Left lung (tissue), 10 donors: ENCODE results near the gene RPL36AL. TPM values are rescaled to one million over a fixed set of nuclear protein-coding genes. Genes with fewer than 3 reads are reported as not detected.

Experiments used
- ATAC-seq: fragments of 200-7000 bp; cut with Tn5 transposase; one replicate; pipeline ENCODE4 v1.9.1; 2020; ENCODE audit warnings: moderate library complexity
- DNase-seq, 4 donors: peaks; one replicate each; pipeline ENCODE4 v3.0.0-alpha.2; 2013 to 2020
- H3K27ac ChIP-seq, 2 donors: fragments of 200-600 bp; sonication (generic) in 1 of 2; one replicate each; pipeline versions ENCODE4 v1.5.0 to v1.8.0; 2020 to 2021
- H3K27me3 ChIP-seq, 2 donors: fragments of 200-600 bp; sonication (generic) in 1 of 2; one replicate each; pipeline versions ENCODE4 v1.5.0 to v1.8.0; 2020 to 2021
- H3K36me3 ChIP-seq, 2 donors: fragments of 200-600 bp; sonication (generic) in 1 of 2; one replicate each; pipeline versions ENCODE4 v1.5.0 to v1.8.0; 2020 to 2021
- H3K4me1 ChIP-seq, 2 donors: fragments of 200-600 bp; one replicate each; pipeline ENCODE4 v1.8.0; 2021
- H3K4me3 ChIP-seq, 2 donors: fragments of 200-600 bp; sonication (generic) in 1 of 2; one replicate each; pipeline versions ENCODE4 v1.5.0 to v1.8.0; 2020 to 2021; ENCODE audit warnings: mild to moderate bottlenecking in 1 of 2
- H3K9me3 ChIP-seq, 2 donors: fragments of 200-600 bp; sonication (generic) in 1 of 2; one replicate each; pipeline versions ENCODE4 v1.5.0 to v1.8.0; 2020 to 2021
- CTCF ChIP-seq, 2 donors: fragments of 200-600 bp; sonication (generic) in 1 of 2; IDR thresholded peaks; one replicate each; pipeline versions ENCODE4 v1.5.0 to v1.8.0; 2021; ENCODE audit warnings: antibody characterized with exemption in 2 of 2
- intact Hi-C, 2 donors: fragments of 100-400 bp; cut with DNase I; formaldehyde crosslinking; loops; one replicate each; pipeline versions ENCODE4 v1.11.2 to v1.14.2; 2022
- polyA plus RNA-seq, 6 donors: library from polyadenylated mRNA; unstranded; fragments of 120-200 nt; gene quantifications; one replicate each; pipeline ENCODE4 v1.2.1, GENCODE V29; 2013; ENCODE audit not compliant: insufficient read length in 6 of 6
- total RNA-seq, 2 donors: library from RNA; stranded (reverse); fragmentation: NEBNext Ultra II Directional; extraction: Animal tissue kit (Norgen Biotek cat#: 25700); gene quantifications; one replicate each; pipeline ENCODE4 v1.2.1, GENCODE V29; 2021
- donor health status: DM: no; HTN: yes; CAD: no.
- donor health status: DM: no; HTN: no; CAD: no.

RPL36AL gene
- total and polyA plus RNA-seq, 8 donors: 111 to 213 (median 167) TPM

GRCh38 chr14:49617852-49618519 lies 2.4 kb downstream of the RPL36AL start:
- H3K4me3 ChIP-seq: no peak overlapping the region
- no peak for ATAC-seq
- no peaks in the 10 kb centered on the region for H3K9me3 ChIP-seq
- H3K36me3 ChIP-seq: peaks cover 0 to 31% of the 10 kb centered on the region in 2 donors
- intact Hi-C loops: no loop called here
- no peak for TF ChIP-seq CTCF (IDR thresholded peaks at IDR 0.05)
- peaks cover 20 to 41% of the 10 kb centered on the region in 2 donors for H3K4me1 ChIP-seq
- no peak for DNase-seq
- no peak overlapping the region for H3K27ac ChIP-seq
- H3K27me3 ChIP-seq: no peaks in the 10 kb centered on the region

- DNase-seq: no peak
- TF ChIP-seq CTCF (IDR thresholded peaks at IDR 0.05): no peak
These were observed 4.7 kb downstream of the RPL36AL start for GRCh38 chr14:49615776-49616175.

GRCh38 chr14:49614196-49614595 lies 6.2 kb downstream of the RPL36AL start:
- intact Hi-C loops: no loop called here
- peaks cover 2 to 16% of the 10 kb centered on the region in 2 donors for H3K4me1 ChIP-seq
- no peak overlapping the region for H3K4me3 ChIP-seq
- no peaks in the 10 kb centered on the region for H3K27me3 ChIP-seq
- no peak overlapping the region for H3K27ac ChIP-seq
- H3K36me3 ChIP-seq: peaks cover 0 to 31% of the 10 kb centered on the region in 2 donors
- ATAC-seq (no peak), DNase-seq (no peak)
- no peaks in the 10 kb centered on the region for H3K9me3 ChIP-seq
- TF ChIP-seq CTCF (IDR thresholded peaks at IDR 0.05): no peak

More at GRCh38 chr14:49615776-49616175, 4.7 kb downstream of the RPL36AL start:
- Histone ChIP-seq H3K27me3 (no peaks in the 10 kb centered on the region), H3K4me1 (peaks cover 7 to 23% of the 10 kb centered on the region in 2 donors), H3K4me3 (no peak overlapping the region), H3K9me3 (no peaks in the 10 kb centered on the region), H3K36me3 (peaks cover 0 to 31% of the 10 kb centered on the region in 2 donors), H3K27ac (no peak overlapping the region)
- ATAC-seq: no peak
- intact Hi-C loops: no loop called here

DNA sequence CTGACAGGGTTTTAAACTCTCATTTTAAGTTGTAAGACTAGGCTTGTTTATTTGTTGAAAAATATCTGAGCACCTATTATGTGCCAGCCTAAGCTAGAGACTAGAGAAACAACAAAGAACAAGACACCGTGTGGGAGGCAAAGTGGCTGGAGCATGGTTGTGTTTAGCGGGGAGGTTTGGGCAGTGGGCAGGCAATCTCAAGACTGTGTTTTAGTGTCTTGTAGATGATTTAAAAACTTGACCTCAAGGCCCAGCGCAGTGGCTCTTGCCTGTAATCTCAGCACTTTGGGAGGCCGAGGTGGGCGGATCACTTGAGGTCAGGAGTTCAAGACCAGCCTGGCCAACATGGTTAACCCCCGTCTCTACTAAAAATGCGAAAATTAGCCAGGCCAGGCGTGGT lies 7.8 kb downstream of the RPL36AL start:
- peaks cover 0 to under 1% of the 10 kb centered on the region in 2 donors for H3K4me1 ChIP-seq
- no peak overlapping the region for H3K4me3 ChIP-seq
- ATAC-seq (no peak), DNase-seq (no peak)
- H3K36me3 ChIP-seq: peaks cover 0 to 22% of the 10 kb centered on the region in 2 donors
- intact Hi-C loops: no loop called here
- no peak for TF ChIP-seq CTCF (IDR thresholded peaks at IDR 0.05)
- no peak overlapping the region for H3K27ac ChIP-seq
- no peaks in the 10 kb centered on the region for H3K27me3 ChIP-seq
- H3K9me3 ChIP-seq: no peaks in the 10 kb centered on the region

- H3K27me3 ChIP-seq: no peaks in the 10 kb centered on the region
- H3K4me1 ChIP-seq: no peaks in the 10 kb centered on the region
- H3K27ac ChIP-seq: no peak overlapping the region
- no peak for TF ChIP-seq CTCF (IDR thresholded peaks at IDR 0.05)
- no peak overlapping the region for H3K4me3 ChIP-seq
- ATAC-seq (no peak), DNase-seq (no peak)
- H3K9me3 ChIP-seq: no peaks in the 10 kb centered on the region
- intact Hi-C loops: no loop called here
- H3K36me3 ChIP-seq: peaks cover 0 to 20% of the 10 kb centered on the region in 2 donors
These were observed 8.2 kb downstream of the RPL36AL start for GRCh38 chr14:49612251-49612650.
